Activated CD8-positive, alpha-beta T cell treated with anti-CD3 and anti-CD28 coated beads for 36 hours (primary cell): ENCODE data around the gene STS. TPM values are rescaled to one million over a fixed set of nuclear protein-coding genes. Genes with fewer than 3 reads are reported as not detected.
"Not testable (repeated sequence)": the region's sequence is repeated elsewhere in the genome, so short reads cannot be mapped to it uniquely, and the experiment has no call there.

Experiments
- ATAC-seq: fragments of 200-7000 bp; cut with Tn5 transposase; one replicate; pipeline ENCODE4 v1.10.0; 2021; ENCODE audit warnings: mild to moderate bottlenecking, moderate library complexity
- CTCF ChIA-PET: fragments of 350-600 bp; sonication (Branson Sonifier 250); formaldehyde crosslinking; loops from one replicate; lab custom pipeline; 2021; ENCODE audit warnings: antibody characterized with exemption; lab: Charles Lee
- POLR2A ChIA-PET: fragments of 350-600 bp; sonication (Branson Sonifier 250); formaldehyde crosslinking; loops from one replicate; lab custom pipeline; 2021; ENCODE audit warnings: antibody characterized with exemption; lab: Charles Lee
- DNase-seq: peaks from one replicate; pipeline ENCODE4 v3.0.0-alpha.2; 2020
- H3K27ac Mint-ChIP-seq: one replicate; pipeline ENCODE4 v1.8.0; 2021; ENCODE audit warnings: mild to moderate bottlenecking, mixed read lengths
- H3K27me3 Mint-ChIP-seq: one replicate; pipeline ENCODE4 v1.8.0; 2021; ENCODE audit warnings: mixed read lengths
- H3K36me3 Mint-ChIP-seq: one replicate; pipeline ENCODE4 v1.8.0; 2021; ENCODE audit warnings: low read depth, mixed read lengths
- H3K4me1 Mint-ChIP-seq: one replicate; pipeline ENCODE4 v1.8.0; 2021; ENCODE audit warnings: low read depth, mixed read lengths
- H3K4me3 Mint-ChIP-seq: one replicate; pipeline ENCODE4 v1.8.0; 2021; ENCODE audit warnings: mild to moderate bottlenecking, moderate library complexity, mixed read lengths
- H3K9me3 Mint-ChIP-seq: one replicate; pipeline ENCODE4 v1.8.0; 2021; ENCODE audit warnings: mixed read lengths
- intact Hi-C: fragments of 100-400 bp; cut with micrococcal nuclease; formaldehyde crosslinking; loops from one replicate; pipeline ENCODE4 v1.10.0; 2022
- total RNA-seq, 2 experiments: library from RNA; stranded (reverse); gene quantifications; one replicate each; pipeline ENCODE4 v1.2.3, GENCODE V29; 2021
- TF ChIP-seq, protein P1 (sequence below): fragments of 200-600 bp; IDR thresholded peaks from one replicate; pipeline ENCODE4 v1.8.0; 2022; ENCODE audit warnings: antibody characterized with exemption, mild to moderate bottlenecking

STS gene
- total RNA-seq, 2 experiments from 2014 or later = 0.50 to 0.72 TPM

DNA sequence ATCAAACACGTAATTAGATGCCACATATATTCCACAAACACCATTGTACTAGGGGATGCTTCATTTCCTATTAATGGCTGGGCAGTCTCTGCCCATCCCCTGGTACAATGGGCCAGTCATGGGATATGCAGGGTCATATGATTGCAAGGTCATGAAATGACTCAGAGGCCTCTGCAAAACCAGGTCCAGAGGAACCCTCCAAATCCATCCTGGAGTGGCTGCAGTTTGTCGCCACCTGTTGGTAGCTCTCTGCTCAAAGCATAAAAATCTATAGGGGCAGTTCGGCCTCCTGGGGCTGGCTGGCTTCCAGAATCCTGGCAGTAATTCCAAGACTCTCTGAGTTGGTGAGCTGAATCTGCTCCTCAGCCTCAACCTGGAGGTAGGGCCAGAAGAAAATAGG lies 23.4 kb downstream of the STS start:
- CTCF ChIA-PET = interaction anchor here (0.7 to 1.3 kb wide), 7 partner anchors 9 to 104 kb away, joined by 3 to 6 read pairs (median 3); no protein-coding TSS in a partner anchor
- H3K4me3 Mint-ChIP-seq = no peak overlapping the region
- intact Hi-C loops = no loop called here
- no peaks in the 10 kb centered on the region for H3K27me3 Mint-ChIP-seq
- TF ChIP-seq, protein P1, sequence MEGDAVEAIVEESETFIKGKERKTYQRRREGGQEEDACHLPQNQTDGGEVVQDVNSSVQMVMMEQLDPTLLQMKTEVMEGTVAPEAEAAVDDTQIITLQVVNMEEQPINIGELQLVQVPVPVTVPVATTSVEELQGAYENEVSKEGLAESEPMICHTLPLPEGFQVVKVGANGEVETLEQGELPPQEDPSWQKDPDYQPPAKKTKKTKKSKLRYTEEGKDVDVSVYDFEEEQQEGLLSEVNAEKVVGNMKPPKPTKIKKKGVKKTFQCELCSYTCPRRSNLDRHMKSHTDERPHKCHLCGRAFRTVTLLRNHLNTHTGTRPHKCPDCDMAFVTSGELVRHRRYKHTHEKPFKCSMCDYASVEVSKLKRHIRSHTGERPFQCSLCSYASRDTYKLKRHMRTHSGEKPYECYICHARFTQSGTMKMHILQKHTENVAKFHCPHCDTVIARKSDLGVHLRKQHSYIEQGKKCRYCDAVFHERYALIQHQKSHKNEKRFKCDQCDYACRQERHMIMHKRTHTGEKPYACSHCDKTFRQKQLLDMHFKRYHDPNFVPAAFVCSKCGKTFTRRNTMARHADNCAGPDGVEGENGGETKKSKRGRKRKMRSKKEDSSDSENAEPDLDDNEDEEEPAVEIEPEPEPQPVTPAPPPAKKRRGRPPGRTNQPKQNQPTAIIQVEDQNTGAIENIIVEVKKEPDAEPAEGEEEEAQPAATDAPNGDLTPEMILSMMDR = peak; percentile 49
- H3K36me3 Mint-ChIP-seq = no peaks in the 10 kb centered on the region
- POLR2A ChIA-PET = no interaction called here
- H3K9me3 Mint-ChIP-seq = no peaks in the 10 kb centered on the region
- no peak overlapping the region for H3K27ac Mint-ChIP-seq
- no peaks in the 10 kb centered on the region for H3K4me1 Mint-ChIP-seq
- ATAC-seq (peak; percentile 42), DNase-seq (peak; percentile 52)

DNA sequence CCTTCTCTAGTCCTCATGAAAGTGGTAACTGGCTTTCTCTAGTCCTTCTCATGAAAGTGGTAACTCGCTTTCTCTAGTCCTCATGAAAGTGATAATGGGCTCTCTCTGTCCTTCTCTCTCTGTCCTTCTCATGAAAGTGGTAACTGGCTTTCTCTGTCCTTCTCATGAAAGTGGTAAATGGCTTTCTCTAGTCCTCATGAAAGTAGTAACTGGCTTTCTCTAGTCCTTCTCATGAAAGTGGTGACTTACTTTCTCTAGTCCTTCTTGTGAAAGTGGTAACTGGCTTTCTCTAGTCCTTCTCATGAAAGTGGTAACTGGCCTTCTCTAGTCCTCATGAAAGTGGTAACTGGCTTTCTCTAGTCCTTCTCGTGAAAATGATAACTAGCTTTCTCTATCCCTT lies 31.3 kb downstream of the STS start:
- H3K27ac Mint-ChIP-seq, intact Hi-C loops, H3K4me1 Mint-ChIP-seq, H3K36me3 Mint-ChIP-seq, POLR2A ChIA-PET, H3K4me3 Mint-ChIP-seq, ATAC-seq, H3K27me3 Mint-ChIP-seq, H3K9me3 Mint-ChIP-seq, DNase-seq: not testable (repeated sequence)
- CTCF ChIA-PET = interaction anchor here (1.5 kb wide), 1 partner anchor 8 kb away, joined by 6 read pairs; no protein-coding TSS in a partner anchor

DNA sequence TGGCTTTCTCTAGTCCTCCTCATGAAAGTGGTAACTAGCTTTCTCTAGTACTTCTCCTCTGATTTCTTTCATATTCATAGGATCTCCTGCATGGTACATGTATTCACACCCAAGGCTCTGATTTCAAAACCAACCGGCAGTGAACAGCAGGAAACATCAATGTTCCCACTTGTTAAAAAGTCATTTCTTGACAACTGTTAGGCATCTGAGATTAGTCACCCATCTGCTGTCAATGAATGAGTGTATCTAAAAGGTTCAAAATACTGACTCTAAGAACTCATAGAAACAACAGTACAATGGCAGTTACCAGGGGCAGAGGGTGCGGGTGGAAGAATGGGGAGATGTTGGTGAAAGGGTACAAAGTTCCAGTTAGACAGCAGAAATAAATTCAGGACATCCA lies 31.9 kb downstream of the STS start:
- POLR2A ChIA-PET = no interaction called here
- intact Hi-C loops = no loop called here
- TF ChIP-seq, protein P1 = no peak
- ATAC-seq = no peak
- Mint-ChIP-seq H3K27me3 (no peaks in the 10 kb centered on the region), H3K9me3 (no peaks in the 10 kb centered on the region), H3K4me3 (no peak overlapping the region), H3K27ac (no peak overlapping the region), H3K4me1 (no peaks in the 10 kb centered on the region), H3K36me3 (no peaks in the 10 kb centered on the region)
- no peak for DNase-seq
- CTCF ChIA-PET = interaction anchor here (1.5 kb wide), 1 partner anchor 8 kb away, joined by 6 read pairs; no protein-coding TSS in a partner anchor

DNA sequence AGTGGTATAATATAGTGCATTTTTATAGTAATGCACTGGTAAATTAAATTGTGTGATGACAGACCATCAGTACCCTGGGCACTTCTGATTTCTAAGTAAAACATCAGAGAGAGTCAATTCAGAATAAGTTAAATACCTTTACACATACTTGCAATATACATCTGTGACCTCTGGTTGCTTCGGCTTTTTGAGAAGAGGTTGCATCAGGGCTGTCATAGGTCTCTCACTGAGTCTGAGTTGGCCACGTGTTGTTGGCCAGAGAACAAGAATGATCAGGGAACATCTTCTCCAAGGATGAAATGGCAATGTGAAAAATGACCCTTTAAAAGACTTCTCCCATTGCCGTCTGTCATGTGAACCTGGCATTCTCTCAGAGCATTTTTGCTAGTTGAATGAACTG lies 37.3 kb downstream of the STS start:
- H3K4me3 Mint-ChIP-seq = no peak overlapping the region
- TF ChIP-seq, protein P1 = no peak

DNA sequence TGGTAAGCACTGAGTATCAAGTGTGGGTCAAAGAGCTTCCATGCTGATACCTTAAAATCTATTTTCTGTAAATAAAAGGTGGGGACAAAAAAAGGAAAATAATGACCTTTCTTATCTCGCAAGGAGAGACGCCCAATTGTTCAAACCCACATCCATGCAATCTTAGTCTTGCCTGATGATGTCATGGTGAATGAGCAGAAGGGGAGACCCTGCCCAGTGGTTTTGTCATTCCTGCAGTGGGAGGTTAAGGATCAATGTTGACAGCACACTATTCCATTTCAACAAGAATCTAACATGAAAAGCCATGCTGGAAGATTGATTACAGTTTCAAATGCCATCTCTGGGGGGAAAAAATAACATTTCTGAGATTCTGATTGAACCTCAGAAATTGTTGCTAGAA lies 41.2 kb downstream of the STS start:
- ChIA-PET POLR2A (no interaction called here), CTCF (no interaction called here)
- TF ChIP-seq, protein P1 = no peak
- ATAC-seq = no peak
- Mint-ChIP-seq H3K4me1 (no peaks in the 10 kb centered on the region), H3K27me3 (no peaks in the 10 kb centered on the region), H3K36me3 (no peaks in the 10 kb centered on the region), H3K27ac (no peak overlapping the region), H3K4me3 (no peak overlapping the region), H3K9me3 (no peaks in the 10 kb centered on the region)
- DNase-seq = no peak
- intact Hi-C loops = no loop called here

More for the DNA sequence above, 37.3 kb downstream of the STS start:
- no peak for ATAC-seq
- Mint-ChIP-seq H3K36me3 (no peaks in the 10 kb centered on the region), H3K27ac (no peak overlapping the region), H3K27me3 (no peaks in the 10 kb centered on the region), H3K4me1 (no peaks in the 10 kb centered on the region), H3K9me3 (no peaks in the 10 kb centered on the region)
- CTCF ChIA-PET = no interaction called here
- POLR2A ChIA-PET = no interaction called here
- intact Hi-C loops = no loop called here
- no peak for DNase-seq
